Heart left ventricle (tissue), 13 donors: Measurements from ENCODE around the gene PTPRN2.

Source experiments
- POLR2A ChIP-seq, 2 donors: fragments of 450-650 bp; IDR thresholded peaks; one replicate each; pipeline ENCODE4 v1.6.1; 2017; ENCODE audit warnings: antibody characterized with exemption in 2 of 2, mild to moderate bottlenecking in 2 of 2, moderate library complexity in 2 of 2
- TF ChIP-seq, protein P1 (sequence below), 12 donors: fragments of 200-600 bp; sonication (generic) in 4 of 12; IDR thresholded peaks; one replicate each; pipeline versions ENCODE4 v1.5.0 to v1.8.0; 2018 to 2022; ENCODE audit warnings: antibody characterized with exemption in 12 of 12, mild to moderate bottlenecking in 5 of 12
- donor health status: ischemic (EF 13 %, LVEDD 7.1; RV severe dilation, severe dysfunction).
- donor health status: DM: no; HTN: yes; CAD: no.
- donor health status: DM: no; HTN: no; CAD: no.
- donor health status: ischemic (EF 25% LVEDD 6.9; RV normal size, moderate dysfunction).
- donor health status: ischemic (EF 25% LVEDD 5.7; RV mildly dilated, moderate dysfunction).
- donor health status: ischemic (EF 35%, LVEDD 5.7; RV mildly dilated, moderate dysfunction).
- donor health status: nonischemic (EF 11% LVEDD 7.7; RV severe dilation, severe dysfunction).
- donor health status: DM: yes; HTN: yes; CAD: no.
- donor health status: PGD.
- donor health status: ischemic (EF 29% LVEDD 5.4; RV normal size, mild dysfunction).
- donor health status: nonischemic (EF 23%, LVEDD 6.1; RV moderate dilation, normal function).

DNA sequence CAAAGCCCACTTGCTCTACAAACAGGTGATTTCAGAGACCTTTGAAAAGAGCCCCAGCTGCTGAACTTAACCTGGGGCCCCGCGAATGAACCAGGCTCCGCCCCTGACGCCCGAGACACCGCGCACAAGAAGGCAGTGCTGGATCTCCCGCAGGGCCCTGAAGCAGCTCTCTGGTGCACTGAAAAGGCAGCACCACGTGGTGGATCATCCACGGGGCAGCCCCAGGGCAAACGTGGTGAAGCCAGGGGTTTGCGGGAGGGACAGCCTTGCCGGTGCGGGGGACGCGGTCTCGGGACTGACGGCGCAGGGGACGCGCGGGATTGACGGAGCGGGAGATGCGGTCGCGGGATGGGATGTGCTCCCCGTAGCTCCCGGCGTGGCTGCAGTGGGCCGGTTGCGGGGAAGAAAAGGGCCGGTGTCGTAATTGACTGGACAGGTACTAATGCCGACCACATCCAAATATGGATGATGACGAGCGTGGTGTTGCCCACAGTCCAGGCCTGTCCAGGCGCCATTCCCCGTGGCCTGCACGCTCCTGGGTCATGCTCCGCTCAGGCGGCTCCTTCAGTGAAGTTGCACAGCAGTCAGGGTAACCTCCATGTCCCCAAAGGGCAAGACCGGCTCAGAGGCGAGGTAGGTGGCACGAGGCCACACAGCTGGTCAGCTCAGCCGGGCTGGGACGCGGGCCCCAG is 829.7 kb downstream of the PTPRN2 start:
- TF ChIP-seq POLR2A (IDR thresholded peaks at IDR 0.05): no peak
- TF ChIP-seq, protein P1, sequence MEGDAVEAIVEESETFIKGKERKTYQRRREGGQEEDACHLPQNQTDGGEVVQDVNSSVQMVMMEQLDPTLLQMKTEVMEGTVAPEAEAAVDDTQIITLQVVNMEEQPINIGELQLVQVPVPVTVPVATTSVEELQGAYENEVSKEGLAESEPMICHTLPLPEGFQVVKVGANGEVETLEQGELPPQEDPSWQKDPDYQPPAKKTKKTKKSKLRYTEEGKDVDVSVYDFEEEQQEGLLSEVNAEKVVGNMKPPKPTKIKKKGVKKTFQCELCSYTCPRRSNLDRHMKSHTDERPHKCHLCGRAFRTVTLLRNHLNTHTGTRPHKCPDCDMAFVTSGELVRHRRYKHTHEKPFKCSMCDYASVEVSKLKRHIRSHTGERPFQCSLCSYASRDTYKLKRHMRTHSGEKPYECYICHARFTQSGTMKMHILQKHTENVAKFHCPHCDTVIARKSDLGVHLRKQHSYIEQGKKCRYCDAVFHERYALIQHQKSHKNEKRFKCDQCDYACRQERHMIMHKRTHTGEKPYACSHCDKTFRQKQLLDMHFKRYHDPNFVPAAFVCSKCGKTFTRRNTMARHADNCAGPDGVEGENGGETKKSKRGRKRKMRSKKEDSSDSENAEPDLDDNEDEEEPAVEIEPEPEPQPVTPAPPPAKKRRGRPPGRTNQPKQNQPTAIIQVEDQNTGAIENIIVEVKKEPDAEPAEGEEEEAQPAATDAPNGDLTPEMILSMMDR (IDR thresholded peaks at IDR 0.05): no peak
